Measurements from ENCODE around the gene MALT1. TPM values are rescaled to one million over a fixed set of nuclear protein-coding genes. Genes with fewer than 3 reads are reported as not detected.

MALT1 gene
- total and polyA plus RNA-seq, 2 donors (not counting 1 experiment from before 2014, with no cell fraction given), result 42.4 to 81.2 TPM

DNA sequence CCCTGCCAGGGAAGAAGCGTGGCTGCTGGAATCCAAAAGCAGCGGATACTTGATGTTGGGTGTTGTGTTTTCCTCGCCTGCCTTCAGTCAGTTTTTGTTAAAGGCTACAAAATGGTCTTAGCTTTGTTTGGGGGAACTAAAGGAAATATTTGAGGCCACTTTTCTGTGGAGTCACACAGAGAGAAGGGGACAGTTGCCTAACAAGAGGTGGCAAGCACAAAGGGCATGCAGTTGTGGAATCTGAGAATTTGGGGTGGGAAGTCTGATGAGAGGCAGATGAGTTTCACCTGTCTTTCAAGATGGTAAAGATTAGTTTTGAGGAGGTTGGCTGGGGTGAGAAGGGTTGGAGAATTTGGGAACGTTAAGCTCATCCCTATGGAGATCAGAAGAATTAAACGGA, 2.9 kb downstream of the MALT1 start:
- H3K9ac ChIP-seq (ENCODE audit: low read length), result no peak overlapping the region
- DNase-seq, result no peak
- CTCF ChIA-PET, result interaction anchor here (1.4 kb wide), 2 partner anchors 18 to 37 kb away, joined by 3 to 5 read pairs; no protein-coding TSS in a partner anchor
- WGBS (ENCODE audit: insufficient coverage), result 100% methylated on average over 4 of the region's 5 CpGs
- H3K27me3 ChIP-seq (replicated peaks in 1 of 4; ENCODE audit: control extremely low read depth in 1 of 4, control insufficient read depth in 3 of 4, insufficient read depth in 4 of 4, low read length in 3 of 4), result no peaks in the 10 kb centered on the region
- H3K79me2 ChIP-seq (ENCODE audit: control insufficient read depth, insufficient read depth, low read length), result peaks cover 86% of the 10 kb centered on the region
- no peaks in the 10 kb centered on the region for H3K9me3 ChIP-seq (ENCODE audit: control extremely low read depth in 1 of 3, control insufficient read depth in 2 of 3, insufficient read depth in 1 of 3, low read length in 2 of 3)
- intact Hi-C loops (cut with micrococcal nuclease), result loop anchor here (5.0 kb wide), 1 partner anchor 88 kb away; no protein-coding TSS in a partner anchor
- H3K27ac Mint-ChIP-seq, result no peak overlapping the region
- H3K4me2 ChIP-seq (replicated peaks; ENCODE audit: low read depth, low read length, poor library complexity, severe bottlenecking), result peak overlapping the region; percentile 86
- no peaks in the 10 kb centered on the region for H3K9me3 Mint-ChIP-seq (ENCODE audit: insufficient read depth)
- POLR2A ChIA-PET, result no interaction called here
- no peak overlapping the region for H3K4me3 ChIP-seq (ENCODE audit: control extremely low read depth in 1 of 5, extremely low read depth in 1 of 5, insufficient read depth in 1 of 5, low read depth in 2 of 5, low read length in 4 of 5)
- peak overlapping the region; percentile 15 for H3K4me3 Mint-ChIP-seq
- H4K20me1 ChIP-seq (ENCODE audit: control insufficient read depth, insufficient read depth, low read length, poor library complexity, severe bottlenecking), result peaks cover 46% of the 10 kb centered on the region
- peaks cover 70% of the 10 kb centered on the region for H3K4me1 Mint-ChIP-seq
- no peak for ATAC-seq (ENCODE audit: low read depth)
- peaks cover 53 to 60% of the 10 kb centered on the region in 2 donors for H3K4me1 ChIP-seq (ENCODE audit: control insufficient read depth in 2 of 2, insufficient read depth in 2 of 2, low read length in 2 of 2)
- H3K27ac ChIP-seq (ENCODE audit: low read length in 2 of 2), result peak overlapping the region in 1 of 2 donors; percentile 9
- H3K36me3 ChIP-seq (replicated peaks in 1 of 2; ENCODE audit: control extremely low read depth in 1 of 2, control insufficient read depth in 1 of 2, extremely low read depth in 1 of 2, insufficient read depth in 2 of 2, low read length in 1 of 2), result peaks cover 4 to 21% of the 10 kb centered on the region in 2 experiments
- H3K27me3 Mint-ChIP-seq, result no peaks in the 10 kb centered on the region
- TF ChIP-seq CTCF (IDR thresholded peaks at IDR 0.05), result no peak
- no peak for TF ChIP-seq EZH2 (IDR thresholded peaks at IDR 0.05; ENCODE audit: borderline replicate concordance, insufficient read depth, low read depth, low read length, poor library complexity, severe bottlenecking)
- H2AFZ ChIP-seq (ENCODE audit: insufficient read depth, low read depth, low read length, poor library complexity, severe bottlenecking), result no peak overlapping the region

DNA sequence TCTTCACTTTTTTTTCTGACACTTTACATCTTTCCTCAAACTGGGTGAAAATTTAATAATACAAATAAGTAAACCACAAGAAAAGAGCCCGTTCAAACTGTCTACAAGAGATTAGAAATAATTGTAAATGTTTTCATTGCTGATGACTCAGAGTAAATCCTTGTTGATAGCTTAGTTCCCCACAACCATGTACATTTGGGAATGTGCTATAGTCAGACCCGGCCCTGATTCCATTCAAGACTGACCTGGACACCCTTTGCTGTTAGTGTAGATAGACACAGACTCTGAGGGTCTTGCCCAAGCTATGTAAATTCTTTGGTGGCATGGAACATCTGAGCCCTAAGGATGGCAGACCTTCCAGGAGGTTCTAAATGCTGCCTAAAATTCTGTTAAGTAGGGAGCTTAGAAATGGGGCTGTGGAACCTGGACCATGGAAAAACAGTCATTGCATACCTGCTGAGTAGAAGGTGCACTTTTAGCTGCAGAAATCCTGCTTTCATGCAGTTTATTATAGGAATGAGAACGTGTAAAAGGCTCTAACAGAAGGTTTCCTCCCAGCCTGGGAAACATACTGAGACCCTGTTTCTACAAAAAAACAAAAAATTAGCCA, 3.7 kb downstream of the MALT1 start:
- H3K4me3 ChIP-seq (ENCODE audit: control extremely low read depth in 1 of 5, extremely low read depth in 1 of 5, insufficient read depth in 1 of 5, low read depth in 2 of 5, low read length in 4 of 5), result no peak overlapping the region
- peaks cover 51 to 55% of the 10 kb centered on the region in 2 donors for H3K4me1 ChIP-seq (ENCODE audit: control insufficient read depth in 2 of 2, insufficient read depth in 2 of 2, low read length in 2 of 2)
- CTCF ChIA-PET, result interaction anchor here (1.4 kb wide), 2 partner anchors 18 to 36 kb away, joined by 3 to 5 read pairs; no protein-coding TSS in a partner anchor
- no peak overlapping the region for H3K27ac Mint-ChIP-seq
- H3K9ac ChIP-seq (ENCODE audit: low read length), result no peak overlapping the region
- H3K27ac ChIP-seq (ENCODE audit: low read length in 2 of 2), result no peak overlapping the region
- no peak for ATAC-seq (ENCODE audit: low read depth)
- no peak overlapping the region for H3K4me3 Mint-ChIP-seq
- no peaks in the 10 kb centered on the region for H3K9me3 Mint-ChIP-seq (ENCODE audit: insufficient read depth)
- H3K36me3 ChIP-seq (replicated peaks in 1 of 2; ENCODE audit: control extremely low read depth in 1 of 2, control insufficient read depth in 1 of 2, extremely low read depth in 1 of 2, insufficient read depth in 2 of 2, low read length in 1 of 2), result peaks cover 4 to 21% of the 10 kb centered on the region in 2 experiments
- 50% methylated on average over 1 of the region's 3 CpGs for WGBS (ENCODE audit: insufficient coverage)
- TF ChIP-seq EZH2 (IDR thresholded peaks at IDR 0.05; ENCODE audit: borderline replicate concordance, insufficient read depth, low read depth, low read length, poor library complexity, severe bottlenecking), result no peak
- TF ChIP-seq CTCF (IDR thresholded peaks at IDR 0.05), result no peak
- DNase-seq, result no peak
- no peaks in the 10 kb centered on the region for H3K27me3 ChIP-seq (replicated peaks in 1 of 4; ENCODE audit: control extremely low read depth in 1 of 4, control insufficient read depth in 3 of 4, insufficient read depth in 4 of 4, low read length in 3 of 4)
- H4K20me1 ChIP-seq (ENCODE audit: control insufficient read depth, insufficient read depth, low read length, poor library complexity, severe bottlenecking), result peaks cover 54% of the 10 kb centered on the region
- no peaks in the 10 kb centered on the region for H3K27me3 Mint-ChIP-seq
- H3K79me2 ChIP-seq (ENCODE audit: control insufficient read depth, insufficient read depth, low read length), result peaks cover 86% of the 10 kb centered on the region
- H3K4me1 Mint-ChIP-seq, result peaks cover 63% of the 10 kb centered on the region
- no peaks in the 10 kb centered on the region for H3K9me3 ChIP-seq (ENCODE audit: control extremely low read depth in 1 of 3, control insufficient read depth in 2 of 3, insufficient read depth in 1 of 3, low read length in 2 of 3)
- peak overlapping the region; percentile 27 for H3K4me2 ChIP-seq (replicated peaks; ENCODE audit: low read depth, low read length, poor library complexity, severe bottlenecking)
- H2AFZ ChIP-seq (ENCODE audit: insufficient read depth, low read depth, low read length, poor library complexity, severe bottlenecking), result no peak overlapping the region
- POLR2A ChIA-PET, result interaction anchor here (0.6 kb wide), 1 partner anchor 963 kb away, joined by 3 read pairs; no protein-coding TSS in a partner anchor
- intact Hi-C loops (cut with micrococcal nuclease), result loop anchor here (5.0 kb wide), 2 partner anchors 38 to 87 kb away; no protein-coding TSS in a partner anchor

All from B cell (primary cell).